Spleen (tissue), 11 donors: Measurements from ENCODE around the gene USP5. TPM values are rescaled to one million over a fixed set of nuclear protein-coding genes. Genes with fewer than 3 reads are reported as not detected.
A peak's percentile ranks its signal among the peaks of the same experiment; 100 is the strongest.
"Not testable (repeated sequence)": the region's sequence is repeated elsewhere in the genome, so short reads cannot be mapped to it uniquely, and the experiment has no call there.

Experiments
- DNase-seq: peaks from one replicate; pipeline ENCODE4 v3.0.0-alpha.2; 2020
- H3K27ac ChIP-seq, 8 donors: fragments of 200-600 bp; sonication (generic) in 7 of 8; 1 replicate in 4 of 8; 2 replicates in 4 of 8; pipeline versions ENCODE4 v1.5.0 to v1.8.0; 2016 to 2021; ENCODE audit warnings: inconsistent platforms in 4 of 8, mild to moderate bottlenecking in 4 of 8, moderate library complexity in 1 of 8
- H3K27me3 ChIP-seq, 7 donors: fragments of 200-600 bp; sonication (generic) in 6 of 7; replicated peaks in 1 of 7; 1 replicate in 4 of 7; 2 replicates in 3 of 7; pipeline versions ENCODE4 v1.5.0 to v1.8.0; 2016 to 2021; ENCODE audit warnings: inconsistent platforms in 3 of 7, mild to moderate bottlenecking in 1 of 7
- H3K36me3 ChIP-seq, 6 donors: fragments of 200-600 bp; sonication (generic) in 5 of 6; 1 replicate in 4 of 6; 2 replicates in 2 of 6; pipeline versions ENCODE4 v1.5.0 to v1.8.0; 2016 to 2021; ENCODE audit warnings: inconsistent platforms in 2 of 6
- H3K4me1 ChIP-seq, 6 donors: fragments of 200-600 bp; sonication (generic) in 5 of 6; 1 replicate in 3 of 6; 2 replicates in 3 of 6; pipeline versions ENCODE4 v1.5.0 to v1.8.0; 2016 to 2021; ENCODE audit warnings: inconsistent platforms in 3 of 6
- H3K4me3 ChIP-seq, 8 donors: fragments of 200-600 bp; sonication (generic) in 7 of 8; 1 replicate in 4 of 8; 2 replicates in 4 of 8; pipeline versions ENCODE4 v1.5.0 to v1.8.0; 2016 to 2021; ENCODE audit warnings: inconsistent platforms in 4 of 8, mild to moderate bottlenecking in 4 of 8, moderate library complexity in 2 of 8
- H3K9me3 ChIP-seq, 8 donors: fragments of 200-600 bp; sonication (generic) in 7 of 8; 1 replicate in 4 of 8; 2 replicates in 4 of 8; pipeline versions ENCODE4 v1.5.0 to v1.8.0; 2016 to 2021; ENCODE audit warnings: inconsistent platforms in 4 of 8
- POLR2A ChIP-seq, 3 donors: fragments of 450-650 bp; IDR thresholded peaks; one replicate each; pipeline ENCODE4 v1.5.1; 2017; ENCODE audit warnings: antibody characterized with exemption in 3 of 3, mild to moderate bottlenecking in 1 of 3
- POLR2AphosphoS5 ChIP-seq, 3 donors: sonication (generic); formaldehyde crosslinking; IDR thresholded peaks; one replicate each; pipeline ENCODE4 v1.5.1; 2017; ENCODE audit warnings: antibody characterized with exemption in 3 of 3
- WGBS, 5 donors: extraction: QIAGEN DNeasy Blood & Tissue Kit in 3 of 5; methylation state at CpG; one replicate each; pipeline versions ENCODE4 v1.1.5 to v1.1.7; 2013 to 2018; 5-methylcytosine and 5-hydroxymethylcytosine counted together
- intact Hi-C: fragments of 100-400 bp; cut with DNase I; formaldehyde crosslinking; loops from one replicate; pipeline ENCODE4 v1.15.0; 2023; ENCODE audit warnings: low total_unique reads
- polyA plus RNA-seq, 3 donors: library from polyadenylated mRNA; stranded (reverse); fragments of 200-250 nt; gene quantifications; one replicate each; pipeline ENCODE4 v1.2.1, GENCODE V29; 2013
- total RNA-seq, 7 donors: library from RNA; depleted of rRNA in 3 of 7; stranded (reverse); fragments of >200 nt in 3 of 7; fragmentation: NEBNext Ultra II Directional in 4 of 7; extraction: Animal tissue kit (Norgen Biotek cat#: 25700) in 4 of 7; gene quantifications; one replicate each; pipeline versions ENCODE4 v1.1.0 to v1.2.1, GENCODE V29; 2016 to 2021
- TF ChIP-seq, protein P1 (sequence below), 11 experiments: fragments of 200-600 bp in 7 of 11; fragments of 450-650 bp in 4 of 11; sonication (generic) in 4 of 11; IDR thresholded peaks in 8 of 11; conservative IDR thresholded peaks in 3 of 11; 1 replicate in 7 of 11; 2 replicates in 4 of 11; pipeline versions ENCODE4 v1.4.0 to v1.8.0; 2016 to 2021; ENCODE audit warnings: antibody characterized with exemption in 11 of 11, inconsistent platforms in 4 of 11, mild to moderate bottlenecking in 1 of 11
- donor health status: healthy with polysubstance abuse.
- donor health status: DM: no; HTN: no; CAD: no; lungs with moderate emphysema.
- donor health status: DM: no; HTN: no; CAD: no.
- donor health status: Bipolar disorder and iron deficiency.
- donor health status: healthy.
- donor health status: DM: no; HTN: no; CAD: no.
- donor health status: DM: yes; HTN: yes; CAD: no.

Gene USP5
- total and polyA plus RNA-seq, 10 donors, result 23.1 to 62.4 (median 40.8) TPM

GRCh38 chr12:6887460-6887859, 35.5 kb downstream of the USP5 start:
- intact Hi-C loops, result no loop called here
- Histone ChIP-seq H3K4me3 (no peak overlapping the region), H3K36me3 (peaks cover 0 to 35% (median 14%) of the 10 kb centered on the region in 6 donors), H3K27me3 (no peaks in the 10 kb centered on the region), H3K9me3 (no peaks in the 10 kb centered on the region), H3K4me1 (peaks cover 0 to 24% (median 16%) of the 10 kb centered on the region in 6 donors), H3K27ac (peak overlapping the region in 1 of 8 donors; percentile 38)
- 56 to 79% (median 67%) methylated on average over 8 of the region's 8 CpGs for WGBS, 5 donors
- TF ChIP-seq POLR2A (IDR thresholded peaks at IDR 0.05), result no peak
- TF ChIP-seq POLR2AphosphoS5 (IDR thresholded peaks at IDR 0.05), result no peak
- DNase-seq, result no peak

DNA sequence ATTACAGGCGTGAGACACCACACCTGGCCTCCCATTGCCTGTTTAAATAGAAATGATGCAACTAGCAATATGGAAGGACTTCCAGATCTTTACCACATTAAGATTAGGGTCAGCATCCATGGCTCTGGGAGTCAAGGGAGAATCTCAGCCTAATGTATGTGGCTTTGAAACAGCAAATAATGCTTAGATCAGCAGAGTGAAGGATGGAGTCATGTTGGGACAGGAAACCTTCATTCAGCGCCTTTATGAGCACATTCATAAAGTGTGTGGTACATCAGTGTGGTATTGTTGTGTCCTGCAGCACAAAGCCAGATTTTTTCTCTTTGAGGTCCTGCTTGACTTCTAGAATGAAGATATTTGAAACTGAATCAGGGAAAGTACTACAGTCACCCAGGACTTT, 36.4 kb downstream of the USP5 start:
- peaks cover 0 to 24% (median 16%) of the 10 kb centered on the region in 6 donors for H3K4me1 ChIP-seq
- TF ChIP-seq, protein P1, sequence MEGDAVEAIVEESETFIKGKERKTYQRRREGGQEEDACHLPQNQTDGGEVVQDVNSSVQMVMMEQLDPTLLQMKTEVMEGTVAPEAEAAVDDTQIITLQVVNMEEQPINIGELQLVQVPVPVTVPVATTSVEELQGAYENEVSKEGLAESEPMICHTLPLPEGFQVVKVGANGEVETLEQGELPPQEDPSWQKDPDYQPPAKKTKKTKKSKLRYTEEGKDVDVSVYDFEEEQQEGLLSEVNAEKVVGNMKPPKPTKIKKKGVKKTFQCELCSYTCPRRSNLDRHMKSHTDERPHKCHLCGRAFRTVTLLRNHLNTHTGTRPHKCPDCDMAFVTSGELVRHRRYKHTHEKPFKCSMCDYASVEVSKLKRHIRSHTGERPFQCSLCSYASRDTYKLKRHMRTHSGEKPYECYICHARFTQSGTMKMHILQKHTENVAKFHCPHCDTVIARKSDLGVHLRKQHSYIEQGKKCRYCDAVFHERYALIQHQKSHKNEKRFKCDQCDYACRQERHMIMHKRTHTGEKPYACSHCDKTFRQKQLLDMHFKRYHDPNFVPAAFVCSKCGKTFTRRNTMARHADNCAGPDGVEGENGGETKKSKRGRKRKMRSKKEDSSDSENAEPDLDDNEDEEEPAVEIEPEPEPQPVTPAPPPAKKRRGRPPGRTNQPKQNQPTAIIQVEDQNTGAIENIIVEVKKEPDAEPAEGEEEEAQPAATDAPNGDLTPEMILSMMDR (IDR thresholded peaks at IDR 0.05 in 8 of 11, conservative IDR thresholded peaks at IDR 0.05 in 3 of 11), result no peak
- no peak for TF ChIP-seq POLR2AphosphoS5 (IDR thresholded peaks at IDR 0.05)
- TF ChIP-seq POLR2A (IDR thresholded peaks at IDR 0.05), result no peak
- H3K36me3 ChIP-seq, result peaks cover 0 to 26% (median 13%) of the 10 kb centered on the region in 6 donors
- H3K9me3 ChIP-seq, result no peaks in the 10 kb centered on the region
- H3K4me3 ChIP-seq, result no peak overlapping the region
- intact Hi-C loops, result no loop called here
- WGBS, 5 donors, result 83 to 92% (median 90%) methylated on average over 2 of the region's 2 CpGs
- DNase-seq, result no peak
- H3K27ac ChIP-seq, result no peak overlapping the region
- H3K27me3 ChIP-seq, result no peaks in the 10 kb centered on the region

- H3K4me3 ChIP-seq, H3K27me3 ChIP-seq, intact Hi-C loops, H3K9me3 ChIP-seq, DNase-seq, H3K27ac ChIP-seq: not testable (repeated sequence)
- Histone ChIP-seq H3K4me1 (peaks cover 0 to 24% (median 16%) of the 10 kb centered on the region in 6 donors), H3K36me3 (peaks cover 0 to 22% (median 8%) of the 10 kb centered on the region in 6 donors)
- 85 to 94% (median 89%) methylated on average over 7 of the region's 7 CpGs for WGBS, 5 donors
Observed at GRCh38 chr12:6888794-6889193, 36.8 kb downstream of the USP5 start.

DNA sequence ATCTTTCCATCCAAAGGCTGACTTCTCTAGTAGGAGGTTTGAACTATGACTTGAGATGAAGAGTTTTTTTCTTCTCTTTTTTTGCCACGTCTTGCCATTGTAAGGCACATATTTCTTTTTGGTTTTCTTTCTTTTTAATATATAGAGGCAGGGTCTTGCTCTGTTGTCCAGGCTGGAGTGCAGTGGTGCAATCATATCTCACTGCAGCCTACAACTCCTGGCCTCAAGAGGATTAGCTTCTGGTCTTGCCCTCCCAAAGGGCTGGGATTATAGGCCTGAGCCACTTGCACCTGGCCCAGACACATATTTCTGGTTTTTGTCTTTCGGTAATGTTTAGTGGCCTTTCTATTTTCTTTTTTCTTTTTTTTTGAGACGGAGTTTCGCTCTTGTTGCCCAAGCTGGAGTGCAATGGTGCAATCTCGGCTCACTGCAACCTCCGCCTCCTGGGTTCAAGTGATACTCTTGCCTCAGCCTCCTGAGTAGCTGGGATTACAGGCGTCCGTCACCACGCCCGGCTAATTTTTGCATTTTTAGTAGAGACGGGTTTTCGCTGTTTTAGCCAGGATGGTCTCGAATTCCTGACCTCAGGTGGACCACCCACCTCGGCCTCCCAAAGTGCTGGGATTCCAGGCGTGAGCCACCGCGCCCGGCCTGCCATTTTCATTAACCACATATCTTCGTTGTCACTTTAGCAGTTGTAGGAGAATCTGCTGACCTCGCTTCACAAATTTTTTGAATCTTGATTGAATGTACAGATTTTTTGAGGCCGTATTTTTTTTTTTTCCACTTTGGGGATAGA, 38.0 kb downstream of the USP5 start:
- H3K27me3 ChIP-seq, DNase-seq, intact Hi-C loops, H3K36me3 ChIP-seq, H3K9me3 ChIP-seq: not testable (repeated sequence)
- Histone ChIP-seq H3K4me1 (peaks cover 0 to 27% (median 16%) of the 10 kb centered on the region in 6 donors), H3K4me3 (peak overlapping the region in 2 of 8 donors; percentile 46 to 64), H3K27ac (peak overlapping the region; percentile 74 to 96 (median 91))
- 79 to 93% (median 87%) methylated on average over 21 of the region's 21 CpGs for WGBS, 5 donors

GRCh38 chr12:6890789-6891645, 39.1 kb downstream of the USP5 start:
- Histone ChIP-seq H3K4me1 (peaks cover 0 to 27% (median 16%) of the 10 kb centered on the region in 6 donors), H3K9me3 (no peaks in the 10 kb centered on the region), H3K27me3 (no peaks in the 10 kb centered on the region), H3K36me3 (no peaks in the 10 kb centered on the region), H3K4me3 (peak overlapping the region; percentile 25 to 64 (median 34)), H3K27ac (peak overlapping the region; percentile 74 to 96 (median 91))
- TF ChIP-seq POLR2A (IDR thresholded peaks at IDR 0.05), result peak in 2 of 3 donors; percentile 31 to 52
- TF ChIP-seq POLR2AphosphoS5 (IDR thresholded peaks at IDR 0.05), result peak; percentile 90 to 92 (median 91)
- TF ChIP-seq, protein P1 (IDR thresholded peaks at IDR 0.05 in 8 of 11, conservative IDR thresholded peaks at IDR 0.05 in 3 of 11), result peak; percentile 55 to 99 (median 96)
- DNase-seq, result peak; percentile 100
- intact Hi-C loops, result no loop called here
- WGBS, 5 donors, result 2 to 5% (median 2%) methylated on average over 34 to 68 of the region's 68 CpGs
